Cerebellar nuclear complex (tissue), 1 donor: ENCODE results near the gene TMEM164.
"Not testable (repeated sequence)": the region's sequence is repeated elsewhere in the genome, so short reads cannot be mapped to it uniquely, and the experiment has no call there.

ENCODE experiments used
- DNase-seq, 2 experiments: peaks; one replicate each; lab custom pipeline; 2025; lab: John Stamatoyannopoulos, UW

The TMEM164 gene

GRCh38 chrX:110132450-110133114, 129.7 kb downstream of the TMEM164 start:
- DNase-seq = no peak

GRCh38 chrX:110133735-110134370, 130.9 kb downstream of the TMEM164 start:
- DNase-seq = no peak

GRCh38 chrX:110135618-110136017, 132.7 kb downstream of the TMEM164 start:
- no peak for DNase-seq

- no peak for DNase-seq
These were observed 133.2 kb downstream of the TMEM164 start for GRCh38 chrX:110136136-110136535.

GRCh38 chrX:110138557-110138956, 135.6 kb downstream of the TMEM164 start:
- DNase-seq = no peak

GRCh38 chrX:110139172-110139571, 136.3 kb downstream of the TMEM164 start:
- DNase-seq = no peak

GRCh38 chrX:110142096-110142495, 139.2 kb downstream of the TMEM164 start:
- no peak for DNase-seq

GRCh38 chrX:110143454-110144210, 140.7 kb downstream of the TMEM164 start:
- peak; percentile 7 to 13 for DNase-seq

GRCh38 chrX:110145311-110145710, 142.4 kb downstream of the TMEM164 start:
- no peak for DNase-seq

GRCh38 chrX:110145854-110146253, 142.9 kb downstream of the TMEM164 start:
- no peak for DNase-seq

- DNase-seq = no peak
These were observed 143.6 kb downstream of the TMEM164 start for GRCh38 chrX:110146521-110146920.

- DNase-seq = no peak
These were observed 150.3 kb downstream of the TMEM164 start for GRCh38 chrX:110153244-110153643.

- DNase-seq = no peak
These were observed 151.0 kb downstream of the TMEM164 start for GRCh38 chrX:110153896-110154295.

GRCh38 chrX:110154328-110154727, 151.4 kb downstream of the TMEM164 start:
- not testable (repeated sequence) for DNase-seq

GRCh38 chrX:110155759-110156158, 152.8 kb downstream of the TMEM164 start:
- DNase-seq = no peak

- no peak for DNase-seq
These were observed 153.3 kb downstream of the TMEM164 start for GRCh38 chrX:110156167-110156754.

- DNase-seq = no peak
These were observed 154.5 kb downstream of the TMEM164 start for GRCh38 chrX:110157444-110157843.

- no peak for DNase-seq
These were observed 156.3 kb downstream of the TMEM164 start for GRCh38 chrX:110159235-110159634.

GRCh38 chrX:110159865-110160264, 157.0 kb downstream of the TMEM164 start:
- DNase-seq = no peak

- no peak for DNase-seq
These were observed 158.4 kb downstream of the TMEM164 start for GRCh38 chrX:110161361-110161686.

GRCh38 chrX:110162131-110162530, 159.2 kb downstream of the TMEM164 start:
- no peak for DNase-seq

GRCh38 chrX:110162867-110163266, 160.0 kb downstream of the TMEM164 start:
- no peak for DNase-seq

- DNase-seq = no peak
These were observed 160.6 kb downstream of the TMEM164 start for GRCh38 chrX:110163488-110163887.
